Measurements from ENCODE around the gene ABCB10. TPM values are rescaled to one million over a fixed set of nuclear protein-coding genes. Genes with fewer than 3 reads are reported as not detected.

ABCB10 gene
- 13.4 and 18.6 TPM in 2 replicates for total RNA-seq

DNA sequence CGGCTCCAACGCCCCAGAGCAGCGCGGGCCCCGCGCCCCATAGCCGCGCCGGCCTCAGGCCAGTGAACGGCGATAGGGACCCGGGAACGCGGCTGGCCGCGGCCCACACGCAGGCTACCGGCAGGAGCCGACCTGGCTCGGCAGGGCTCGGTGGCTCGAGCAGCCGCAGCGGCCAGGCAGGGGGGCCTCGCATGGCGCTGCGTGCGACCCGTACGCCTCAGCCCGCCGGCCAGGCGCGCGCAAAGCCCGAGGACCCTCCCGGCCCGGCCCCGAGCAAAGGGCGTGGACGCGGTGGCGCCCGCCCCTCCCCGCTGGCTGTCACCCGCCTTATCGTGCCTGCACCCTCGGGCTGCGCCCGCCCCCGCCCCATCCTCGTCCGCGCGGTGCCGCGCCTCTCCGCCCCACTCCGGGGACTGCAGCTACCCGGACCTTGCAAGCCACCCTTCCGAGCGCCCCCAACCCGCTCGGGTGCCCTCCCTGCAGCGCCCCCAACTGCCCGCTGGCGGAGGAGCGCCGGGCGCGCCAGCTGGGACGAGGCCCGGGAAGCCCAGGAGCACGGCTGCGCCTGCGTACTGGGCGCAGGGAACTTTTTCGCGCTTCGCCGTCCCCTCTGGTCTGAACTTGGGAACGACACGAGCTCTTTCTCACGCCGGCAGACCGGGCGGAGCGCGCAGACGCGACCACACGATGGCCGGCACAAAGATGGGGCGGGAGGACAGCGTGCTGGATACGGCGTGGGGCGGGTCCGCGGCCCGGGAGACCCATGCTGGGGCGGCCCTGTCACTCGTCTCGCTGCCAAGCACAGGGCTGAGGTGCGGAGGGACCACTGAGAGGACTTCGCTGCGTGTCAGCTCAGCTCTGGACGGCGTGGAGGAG is at the start of gene ABCB10:
Gene ABCB10 (minus strand): TSS at position 248 of the 876 bp plus-strand sequence. CDS start 55 bp downstream, at position 193.

DNA sequence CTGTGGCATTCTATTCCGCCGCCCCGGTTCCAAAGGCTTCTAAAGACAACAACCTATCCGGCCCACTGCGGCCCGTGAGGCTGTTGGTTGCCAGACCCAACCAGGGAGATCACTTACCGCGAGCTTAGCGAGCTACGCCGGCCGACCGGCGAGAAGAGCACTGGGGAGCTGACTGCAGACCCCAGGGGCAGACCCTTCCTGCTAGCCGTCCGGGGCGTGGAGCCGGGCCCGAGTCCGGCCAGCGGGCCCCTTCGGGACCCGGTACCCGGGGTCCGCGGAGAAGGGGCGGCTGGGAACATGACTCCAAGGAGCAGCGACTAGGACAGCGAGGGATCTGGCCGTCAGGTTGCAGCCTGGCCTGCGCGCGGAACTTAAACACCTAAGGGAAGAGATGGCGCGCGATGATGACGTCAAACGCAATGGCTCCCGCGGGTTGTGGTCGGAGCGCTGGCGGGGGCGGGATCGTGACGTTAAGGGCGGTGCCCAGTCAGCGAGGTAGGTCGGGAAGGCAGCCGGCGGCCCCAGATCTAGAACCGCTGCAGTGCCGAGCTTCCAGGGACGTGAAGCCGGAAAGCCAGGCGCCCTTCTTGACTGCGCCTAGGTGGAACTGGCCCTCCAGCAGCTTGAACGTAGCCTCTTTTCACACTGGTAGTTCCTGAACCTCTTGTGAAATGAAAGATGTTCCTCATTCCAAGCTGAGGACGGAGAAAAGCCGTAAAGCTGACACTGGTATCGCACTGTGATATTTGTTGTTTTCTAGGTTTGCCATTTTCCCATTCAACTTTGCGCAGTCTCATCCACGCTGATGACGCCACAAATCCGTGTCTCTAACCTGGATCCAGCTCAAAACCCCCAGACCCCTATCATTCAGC is 50.3 kb downstream of the ABCB10 start, which contains the start of gene NUP133:
Gene NUP133 (minus strand): TSS at position 391 of the 872 bp plus-strand sequence. CDS start 92 bp downstream, at position 299.

Other genes starting within 250 kb of the ABCB10 start
- gene CCSAP, start 215.7 kb downstream of the ABCB10 start, total RNA-seq, result 3.6 and 5.2 TPM in 2 replicates
- not detected in 2 replicates for gene ACTA1, start 124.6 kb downstream of the ABCB10 start, total RNA-seq
- gene NUP133, start 50.4 kb downstream of the ABCB10 start, total RNA-seq, result 42.2 and 54.6 TPM in 2 replicates
- gene TAF5L, start 67.4 kb upstream of the ABCB10 start, total RNA-seq, result 13.5 and 14.4 TPM in 2 replicates
- 6.0 and 8.1 TPM in 2 replicates for gene URB2, start 67.5 kb upstream of the ABCB10 start, total RNA-seq